Measurements from ENCODE around the gene NHLRC4. TPM values are rescaled to one million over a fixed set of nuclear protein-coding genes. Genes with fewer than 3 reads are reported as not detected.

The NHLRC4 gene
- total and polyA plus RNA-seq, 9 of the 15 experiments (the other 6 are each of a cell fraction or from before 2014, with no cell fraction given): 0.24 to 3.7 (median 1.3) TPM; not detected in 2

- TF ChIP-seq POLR2G (IDR thresholded peaks at IDR 0.05; ENCODE audit: low read depth, low read length) (peak; percentile 52), CCAR2 (IDR thresholded peaks at IDR 0.05; ENCODE audit: low read depth, low read length) (no peak), RBM22 (IDR thresholded peaks at IDR 0.05; ENCODE audit: low read depth, low read length, poor library complexity, severe bottlenecking) (peak; percentile 7), VEZF1 (CRISPR knock-in tag; IDR thresholded peaks at IDR 0.05) (peak; percentile 50), NR3C1 (CRISPR knock-in tag; IDR thresholded peaks at IDR 0.05) (no peak), MCM5 (IDR thresholded peaks at IDR 0.05; ENCODE audit: low read depth) (no peak), NONO (IDR thresholded peaks at IDR 0.05; ENCODE audit: low read depth in 2 of 2, low read length in 1 of 2) (no peak), SP2 (IDR thresholded peaks at IDR 0.05; ENCODE audit: extremely low read depth, low read depth, low read length, poor library complexity, severe bottlenecking) (no peak), CTBP1 (IDR thresholded peaks at IDR 0.05; ENCODE audit: borderline replicate concordance) (no peak), PHF20 (IDR thresholded peaks at IDR 0.05; ENCODE audit: partially characterized antibody) (no peak), RB1 (IDR thresholded peaks at IDR 0.05; ENCODE audit: low read depth) (no peak), ILF3 (IDR thresholded peaks at IDR 0.05; ENCODE audit: borderline replicate concordance) (no peak), RAD21 (CRISPR knock-in tag; conservative IDR thresholded peaks at IDR 0.05 in 1 of 2, IDR thresholded peaks at IDR 0.05 in 1 of 2) (no peak), E2F4 (CRISPR knock-in tag; IDR thresholded peaks at IDR 0.05; ENCODE audit: low read depth) (no peak)
These were observed 11.0 kb upstream of the NHLRC4 start (continued) for GRCh38 chr16:555528-556473.
